ENCODE results near the gene MOSMO.
"Not testable (repeated sequence)": the region's sequence is repeated elsewhere in the genome, so short reads cannot be mapped to it uniquely, and the experiment has no call there.

- TF ChIP-seq CTCF, POLR2A (IDR thresholded peaks at IDR 0.05): not testable (repeated sequence)
Observed at GRCh38 chr16:22043882-22044281, 36.0 kb downstream of the MOSMO start.

All from adrenal gland (tissue), 5 donors.